ENCODE data around the gene DGUOK.

Gene DGUOK

DNA sequence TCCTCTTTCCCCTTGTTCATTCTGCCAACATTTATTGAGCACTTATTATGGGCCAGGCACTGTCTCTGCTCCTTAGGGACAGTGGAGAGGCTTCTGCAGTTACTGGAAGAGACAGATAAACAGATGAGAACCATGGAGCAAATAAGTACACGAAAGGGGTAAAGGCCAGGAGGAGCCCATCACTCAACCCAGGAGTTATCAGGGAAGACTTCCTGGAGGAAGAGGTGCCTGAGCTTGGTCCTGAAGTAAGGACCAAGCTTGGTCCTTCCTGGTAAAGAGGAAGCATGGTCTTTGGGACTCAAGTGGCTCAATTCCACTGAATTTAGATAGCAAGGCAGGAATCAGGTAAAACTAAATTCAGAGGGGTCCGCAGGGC is 32.2 kb upstream of the DGUOK start:
- Histone ChIP-seq H3K79me1 (ENCODE audit: low read length) (no peaks in the 10 kb centered on the region), H2AFZ (ENCODE audit: insufficient read depth, low read length, poor library complexity) (no peak overlapping the region), H3K36me3 (ENCODE audit: control insufficient read depth in 1 of 2, insufficient read depth in 2 of 2, low read length in 2 of 2) (no peaks in the 10 kb centered on the region), H3K14ac (ENCODE audit: low read length) (no peak overlapping the region), H3K9me3 (ENCODE audit: insufficient read depth, low read depth, low read length) (no peaks in the 10 kb centered on the region), H4K12ac (ENCODE audit: low read depth, low read length) (no peak overlapping the region), H3K79me2 (ENCODE audit: control insufficient read depth, insufficient read depth, low read length, poor library complexity) (no peaks in the 10 kb centered on the region), H3K9ac (ENCODE audit: low read length) (no peak overlapping the region), H3K4ac (ENCODE audit: low read depth, low read length) (no peak overlapping the region), H3K27me3 (ENCODE audit: insufficient read depth, low read length) (no peaks in the 10 kb centered on the region), H2AK5ac (ENCODE audit: low read length) (no peak overlapping the region), H3K18ac (ENCODE audit: low read length) (no peak overlapping the region), H2BK120ac (ENCODE audit: insufficient read depth, low read length, poor library complexity) (no peak overlapping the region), H3K4me3 (ENCODE audit: low read depth, low read length) (no peak overlapping the region), H4K91ac (ENCODE audit: low read depth, low read length) (no peak overlapping the region), H4K8ac (ENCODE audit: low read depth, low read length) (no peak overlapping the region), H2BK12ac (ENCODE audit: low read length) (no peak overlapping the region), H2BK5ac (ENCODE audit: low read depth, low read length, poor library complexity) (no peak overlapping the region), H3K27ac (ENCODE audit: low read depth, low read length) (no peak overlapping the region), H3K23ac (ENCODE audit: low read length) (no peak overlapping the region), H3K4me2 (ENCODE audit: low read length) (no peak overlapping the region), H3K4me1 (ENCODE audit: control insufficient read depth in 1 of 2, insufficient read depth in 2 of 2, low read length in 2 of 2) (no peaks in the 10 kb centered on the region)
- DNase-seq, result no peak
- WGBS (ENCODE audit: extremely low coverage, insufficient coverage, insufficient read length), result no CpG with 5 or more reads among the region's 2 CpGs

DNA sequence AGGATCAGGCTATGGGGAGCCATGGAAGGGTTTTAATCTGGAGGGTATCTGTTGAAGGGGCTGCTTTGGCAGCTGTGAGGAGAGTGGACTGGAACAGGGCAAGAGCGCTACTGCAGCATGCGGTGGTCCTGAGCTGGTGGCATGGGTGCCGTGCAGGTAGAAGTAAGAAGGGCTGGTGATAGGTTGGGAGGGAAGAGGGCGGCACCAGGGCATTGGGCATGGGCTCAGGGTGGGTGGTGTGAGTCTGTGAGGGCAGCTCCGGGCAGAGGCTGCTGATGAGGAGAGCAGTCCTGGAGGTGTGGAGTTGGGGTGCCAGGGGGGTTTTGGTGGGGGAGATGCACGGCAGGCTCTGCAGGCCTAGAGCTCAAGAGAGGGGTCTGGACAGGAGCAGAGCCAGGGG is 31.8 kb upstream of the DGUOK start:
- H3K36me3 ChIP-seq (ENCODE audit: control insufficient read depth in 1 of 2, insufficient read depth in 2 of 2, low read length in 2 of 2), result no peaks in the 10 kb centered on the region
- H2BK5ac ChIP-seq (ENCODE audit: low read depth, low read length, poor library complexity), result no peak overlapping the region
- H2AFZ ChIP-seq (ENCODE audit: insufficient read depth, low read length, poor library complexity), result no peak overlapping the region
- no peak overlapping the region for H3K4me3 ChIP-seq (ENCODE audit: low read depth, low read length)
- H4K12ac ChIP-seq (ENCODE audit: low read depth, low read length), result no peak overlapping the region
- H3K23ac ChIP-seq (ENCODE audit: low read length), result no peak overlapping the region
- no peak overlapping the region for H3K4ac ChIP-seq (ENCODE audit: low read depth, low read length)
- H2BK120ac ChIP-seq (ENCODE audit: insufficient read depth, low read length, poor library complexity), result no peak overlapping the region
- no peak overlapping the region for H3K18ac ChIP-seq (ENCODE audit: low read length)
- no peak overlapping the region for H3K27ac ChIP-seq (ENCODE audit: low read depth, low read length)
- no peak overlapping the region for H2BK12ac ChIP-seq (ENCODE audit: low read length)
- H3K27me3 ChIP-seq (ENCODE audit: insufficient read depth, low read length), result no peaks in the 10 kb centered on the region
- H3K14ac ChIP-seq (ENCODE audit: low read length), result no peak overlapping the region
- H3K4me2 ChIP-seq (ENCODE audit: low read length), result no peak overlapping the region
- no peaks in the 10 kb centered on the region for H3K4me1 ChIP-seq (ENCODE audit: control insufficient read depth in 1 of 2, insufficient read depth in 2 of 2, low read length in 2 of 2)
- DNase-seq, result no peak
- WGBS (ENCODE audit: extremely low coverage, insufficient coverage, insufficient read length), result no CpG with 5 or more reads among the region's 6 CpGs
- H3K9ac ChIP-seq (ENCODE audit: low read length), result no peak overlapping the region
- no peak overlapping the region for H2AK5ac ChIP-seq (ENCODE audit: low read length)
- H3K9me3 ChIP-seq (ENCODE audit: insufficient read depth, low read depth, low read length), result no peaks in the 10 kb centered on the region
- H3K79me1 ChIP-seq (ENCODE audit: low read length), result no peaks in the 10 kb centered on the region
- H4K91ac ChIP-seq (ENCODE audit: low read depth, low read length), result no peak overlapping the region
- H4K8ac ChIP-seq (ENCODE audit: low read depth, low read length), result no peak overlapping the region
- H3K79me2 ChIP-seq (ENCODE audit: control insufficient read depth, insufficient read depth, low read length, poor library complexity), result no peaks in the 10 kb centered on the region

DNA sequence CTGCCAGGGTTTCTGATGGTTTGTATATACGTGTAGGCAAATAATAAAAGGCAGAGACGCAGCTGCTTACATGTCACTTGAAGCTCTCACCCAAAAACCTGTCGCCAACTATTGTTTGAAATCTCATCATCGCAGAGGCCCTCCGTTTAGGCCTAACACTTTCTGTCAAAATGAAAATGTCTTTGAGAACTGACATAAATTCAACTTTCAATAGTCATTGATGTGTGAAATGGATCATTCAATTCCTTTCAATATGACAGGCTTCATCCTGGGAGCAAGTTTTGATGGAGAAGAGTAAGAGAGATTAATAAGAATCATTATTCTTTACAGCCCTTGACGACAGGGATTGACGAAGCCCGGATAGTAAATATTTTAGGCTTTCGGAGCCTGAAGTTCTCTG is 31.2 kb upstream of the DGUOK start:
- Histone ChIP-seq H3K4me1 (ENCODE audit: control insufficient read depth in 1 of 2, insufficient read depth in 2 of 2, low read length in 2 of 2) (no peaks in the 10 kb centered on the region), H2BK5ac (ENCODE audit: low read depth, low read length, poor library complexity) (no peak overlapping the region), H2BK12ac (ENCODE audit: low read length) (no peak overlapping the region), H3K4me2 (ENCODE audit: low read length) (no peak overlapping the region), H4K91ac (ENCODE audit: low read depth, low read length) (no peak overlapping the region), H2AK5ac (ENCODE audit: low read length) (no peak overlapping the region), H3K9me3 (ENCODE audit: insufficient read depth, low read depth, low read length) (no peaks in the 10 kb centered on the region), H3K79me1 (ENCODE audit: low read length) (no peaks in the 10 kb centered on the region), H3K4ac (ENCODE audit: low read depth, low read length) (no peak overlapping the region), H3K14ac (ENCODE audit: low read length) (no peak overlapping the region), H4K12ac (ENCODE audit: low read depth, low read length) (no peak overlapping the region), H3K27ac (ENCODE audit: low read depth, low read length) (no peak overlapping the region), H3K27me3 (ENCODE audit: insufficient read depth, low read length) (no peaks in the 10 kb centered on the region), H2BK120ac (ENCODE audit: insufficient read depth, low read length, poor library complexity) (no peak overlapping the region), H3K4me3 (ENCODE audit: low read depth, low read length) (no peak overlapping the region), H3K36me3 (ENCODE audit: control insufficient read depth in 1 of 2, insufficient read depth in 2 of 2, low read length in 2 of 2) (no peaks in the 10 kb centered on the region), H3K18ac (ENCODE audit: low read length) (no peak overlapping the region), H3K79me2 (ENCODE audit: control insufficient read depth, insufficient read depth, low read length, poor library complexity) (no peaks in the 10 kb centered on the region), H3K23ac (ENCODE audit: low read length) (no peak overlapping the region), H2AFZ (ENCODE audit: insufficient read depth, low read length, poor library complexity) (no peak overlapping the region), H3K9ac (ENCODE audit: low read length) (no peak overlapping the region), H4K8ac (ENCODE audit: low read depth, low read length) (no peak overlapping the region)
- WGBS (ENCODE audit: extremely low coverage, insufficient coverage, insufficient read length), result no CpG with 5 or more reads among the region's 9 CpGs
- DNase-seq, result no peak

DNA sequence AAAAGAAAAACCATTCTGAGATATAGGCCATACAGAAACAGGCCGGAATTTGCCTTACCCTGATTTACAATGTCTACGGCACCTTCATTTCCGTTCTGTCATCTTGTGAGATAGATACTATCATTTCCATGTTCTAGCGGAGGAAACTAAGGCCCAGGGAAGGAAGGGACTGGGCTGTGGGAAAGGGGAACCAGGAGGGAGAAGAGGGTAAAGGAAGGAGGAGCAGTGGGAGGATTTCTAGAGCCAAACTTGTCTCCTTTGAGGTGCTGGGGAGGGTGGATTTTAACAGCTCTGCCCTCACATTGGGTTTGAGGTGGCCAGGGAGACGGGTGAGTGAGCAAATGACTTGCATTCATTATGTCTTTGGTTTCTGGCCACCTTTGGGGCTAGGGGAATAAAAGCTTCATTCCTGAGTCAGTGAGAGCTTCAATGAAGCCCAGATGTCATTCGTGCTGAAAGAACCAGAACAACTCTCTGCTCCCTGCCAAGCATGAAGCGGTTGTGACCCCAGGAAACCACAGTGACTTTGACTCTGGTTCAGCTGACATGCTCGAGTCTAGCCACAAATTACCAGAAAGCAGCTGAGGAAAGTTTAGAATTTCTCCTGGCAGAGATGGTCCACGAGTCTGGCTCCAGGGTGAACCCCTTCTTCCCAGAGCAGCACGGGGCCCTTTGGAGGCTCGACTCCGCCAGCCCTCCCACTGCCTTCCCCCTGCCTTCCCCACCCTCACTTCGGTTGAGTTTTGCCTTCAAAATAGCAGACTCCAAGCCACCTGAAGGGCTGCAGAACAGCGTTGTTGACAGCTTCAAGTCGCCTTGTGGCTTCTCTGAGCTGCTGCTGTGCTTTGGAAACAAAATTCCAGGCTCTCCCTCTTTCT is 30.1 kb upstream of the DGUOK start:
- Histone ChIP-seq H3K9ac (ENCODE audit: low read length) (no peak overlapping the region), H3K18ac (ENCODE audit: low read length) (no peak overlapping the region), H3K27ac (ENCODE audit: low read depth, low read length) (no peak overlapping the region), H2AK5ac (ENCODE audit: low read length) (no peak overlapping the region), H2BK5ac (ENCODE audit: low read depth, low read length, poor library complexity) (no peak overlapping the region), H3K23ac (ENCODE audit: low read length) (no peak overlapping the region), H3K4ac (ENCODE audit: low read depth, low read length) (no peak overlapping the region), H2AFZ (ENCODE audit: insufficient read depth, low read length, poor library complexity) (no peak overlapping the region), H3K79me2 (ENCODE audit: control insufficient read depth, insufficient read depth, low read length, poor library complexity) (no peaks in the 10 kb centered on the region), H3K4me3 (ENCODE audit: low read depth, low read length) (no peak overlapping the region), H4K12ac (ENCODE audit: low read depth, low read length) (no peak overlapping the region), H3K27me3 (ENCODE audit: insufficient read depth, low read length) (no peaks in the 10 kb centered on the region), H2BK12ac (ENCODE audit: low read length) (no peak overlapping the region), H4K8ac (ENCODE audit: low read depth, low read length) (no peak overlapping the region), H4K91ac (ENCODE audit: low read depth, low read length) (no peak overlapping the region), H3K4me2 (ENCODE audit: low read length) (no peak overlapping the region), H2BK120ac (ENCODE audit: insufficient read depth, low read length, poor library complexity) (no peak overlapping the region), H3K14ac (ENCODE audit: low read length) (no peak overlapping the region), H3K9me3 (ENCODE audit: insufficient read depth, low read depth, low read length) (no peaks in the 10 kb centered on the region), H3K79me1 (ENCODE audit: low read length) (no peaks in the 10 kb centered on the region), H3K36me3 (ENCODE audit: control insufficient read depth in 1 of 2, insufficient read depth in 2 of 2, low read length in 2 of 2) (no peaks in the 10 kb centered on the region), H3K4me1 (ENCODE audit: control insufficient read depth in 1 of 2, insufficient read depth in 2 of 2, low read length in 2 of 2) (no peaks in the 10 kb centered on the region)
- DNase-seq, result no peak
- no CpG with 5 or more reads among the region's 15 CpGs for WGBS (ENCODE audit: extremely low coverage, insufficient coverage, insufficient read length)
